ENCODE measurements around the gene VPS26C. TPM values are rescaled to one million over a fixed set of nuclear protein-coding genes. Genes with fewer than 3 reads are reported as not detected.

The VPS26C gene
- total RNA-seq, 1 experiment from 2014 or later: 58.0 TPM

GRCh38 chr21:37248298-37248697, 18.8 kb downstream of the VPS26C start:
- no peak for DNase-seq
- WGBS (ENCODE audit: extremely low coverage, insufficient read length, low lambda C conversion rate): no CpG with 5 or more reads among the region's 1 CpG
- no peak overlapping the region for H2BK15ac ChIP-seq (ENCODE audit: low read depth, low read length)
- no peak for TF ChIP-seq CTCF (conservative IDR thresholded peaks at IDR 0.05)
- Mint-ChIP-seq H3K4me1 (peaks cover 32 to 43% of the 10 kb centered on the region in 2 experiments), H3K27me3 (ENCODE audit: low read depth) (no peaks in the 10 kb centered on the region), H3K36me3 (ENCODE audit: insufficient read depth in 1 of 3, low read depth in 3 of 3) (peaks cover 0 to 6% (median 3%) of the 10 kb centered on the region in 3 experiments; a peak in 5 of 7 replicates), H3K4me3 (no peak overlapping the region), H3K9me3 (peaks cover 0 to 3% of the 10 kb centered on the region in 2 experiments; a peak in 2 of 5 replicates), H3K27ac (no peak overlapping the region)
- no peak overlapping the region for H3K27ac ChIP-seq (ENCODE audit: insufficient read length, low read depth, low read length)
- no peaks in the 10 kb centered on the region for H3K23me2 ChIP-seq (ENCODE audit: insufficient read length, low read depth, low read length, poor library complexity, severe bottlenecking)
- H3T11ph ChIP-seq (ENCODE audit: low read length): no peak overlapping the region
- H2BK12ac ChIP-seq (ENCODE audit: insufficient read length, low read depth, low read length): no peak overlapping the region
- no peak overlapping the region for H4K8ac ChIP-seq (replicated peaks; ENCODE audit: insufficient read length, low read depth, low read length)
- no peak overlapping the region for H3K56ac ChIP-seq (ENCODE audit: insufficient read length, low read depth, low read length)
- H3K79me1 ChIP-seq (ENCODE audit: insufficient read depth, low read depth, low read length, poor library complexity, severe bottlenecking): peaks cover 7% of the 10 kb centered on the region
- H3K23ac ChIP-seq (ENCODE audit: insufficient read length, low read depth, low read length): no peak overlapping the region
- H3K27me3 ChIP-seq (ENCODE audit: insufficient read depth, low read length): no peaks in the 10 kb centered on the region
- no peaks in the 10 kb centered on the region; the same call in 1 of the 2 replicates for H3K4me1 ChIP-seq (ENCODE audit: insufficient read depth, low read length)
- no peak overlapping the region for H3K4me2 ChIP-seq (ENCODE audit: insufficient read depth, insufficient read length, low read length)
- H3K79me2 ChIP-seq (ENCODE audit: insufficient read depth, low read length): peaks cover 9% of the 10 kb centered on the region; the same call in 1 of the 2 replicates
- no peaks in the 10 kb centered on the region for H3K9me3 ChIP-seq (ENCODE audit: control insufficient read depth, low read depth, low read length)
- H2AK5ac ChIP-seq (ENCODE audit: insufficient read length, low read length): no peak overlapping the region
- no peak overlapping the region for H2BK120ac ChIP-seq (ENCODE audit: low read depth, low read length, poor library complexity, severe bottlenecking)
- no peak overlapping the region for H4K91ac ChIP-seq (ENCODE audit: insufficient read length, low read depth, low read length)
- no peak overlapping the region for H2BK20ac ChIP-seq (ENCODE audit: low read depth, low read length, poor library complexity, severe bottlenecking)
- H3K18ac ChIP-seq (ENCODE audit: insufficient read length, low read depth, low read length): no peak overlapping the region
- H3K9ac ChIP-seq (ENCODE audit: extremely low read depth, insufficient read length, low read length): no peak overlapping the region
- no peak overlapping the region for H3K4ac ChIP-seq (ENCODE audit: low read depth, low read length)
- H2BK5ac ChIP-seq (ENCODE audit: insufficient read length, low read length): no peak overlapping the region
- H4K5ac ChIP-seq (ENCODE audit: insufficient read length, low read depth, low read length): no peak overlapping the region
- H3K14ac ChIP-seq (ENCODE audit: insufficient read depth, low read length): no peak overlapping the region
- H2AFZ ChIP-seq (ENCODE audit: low read length): no peak overlapping the region
- H4K20me1 ChIP-seq (ENCODE audit: control insufficient read depth, insufficient read depth, insufficient read length): no peaks in the 10 kb centered on the region

Data from H9 (cell line).